DLD1 (cell line): ENCODE measurements around the gene SKIC3.

Source experiments
- in situ Hi-C: cut with HindIII; loops from 2 replicates; pipeline ENCODE4 v1.10.0; 2017; ENCODE audit warnings: low sequenced_read_pairs

The SKIC3 gene

DNA sequence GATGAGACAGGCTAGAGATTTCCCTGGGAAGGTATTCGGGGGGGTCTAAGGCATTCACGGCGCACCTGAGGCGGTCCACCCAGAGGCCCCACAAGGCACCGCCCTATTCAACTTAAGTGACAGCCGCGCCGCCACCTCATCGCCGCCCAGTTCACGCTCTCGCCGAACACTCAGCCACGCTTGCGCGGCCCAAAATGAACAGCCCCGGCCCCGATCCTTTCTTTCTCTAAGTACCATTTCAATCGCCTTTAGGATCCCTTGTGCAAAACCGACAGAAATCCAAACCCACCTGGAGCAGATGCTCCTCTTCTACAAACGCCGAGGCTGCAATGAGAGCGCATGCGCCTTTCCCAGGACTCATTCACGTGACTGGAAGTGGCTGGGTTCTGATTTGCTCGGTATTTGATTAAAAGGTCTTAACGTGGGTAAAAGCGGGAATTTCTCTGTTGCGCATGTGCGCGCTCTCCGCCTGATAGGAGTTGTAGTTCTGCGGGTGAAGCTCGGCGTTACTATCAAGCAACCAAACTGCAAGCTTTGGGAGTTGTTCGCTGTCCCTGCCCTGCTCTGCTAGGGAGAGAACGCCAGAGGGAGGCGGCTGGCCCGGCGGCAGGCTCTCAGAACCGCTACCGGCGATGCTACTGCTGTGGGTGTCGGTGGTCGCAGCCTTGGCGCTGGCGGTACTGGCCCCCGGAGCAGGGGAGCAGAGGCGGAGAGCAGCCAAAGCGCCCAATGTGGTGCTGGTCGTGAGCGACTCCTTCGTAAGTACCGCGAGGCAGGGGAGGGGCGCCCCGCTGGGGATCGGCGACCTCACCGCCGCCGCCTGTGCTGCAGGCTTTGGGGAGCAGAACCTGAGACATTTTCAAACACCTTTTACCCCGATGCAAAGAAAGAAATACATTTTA lies at the start of gene SKIC3, which contains the start of gene ARSK:
TSS of gene SKIC3 (minus strand) at position 331 of the 902 bp plus-strand sequence. CDS start 7,827 bp downstream, outside the sequence.
TSS of gene ARSK (plus strand) at position 455 of the 902 bp plus-strand sequence. CDS start at position 633, 178 bp downstream.
- in situ Hi-C loops: no loop called here

DNA sequence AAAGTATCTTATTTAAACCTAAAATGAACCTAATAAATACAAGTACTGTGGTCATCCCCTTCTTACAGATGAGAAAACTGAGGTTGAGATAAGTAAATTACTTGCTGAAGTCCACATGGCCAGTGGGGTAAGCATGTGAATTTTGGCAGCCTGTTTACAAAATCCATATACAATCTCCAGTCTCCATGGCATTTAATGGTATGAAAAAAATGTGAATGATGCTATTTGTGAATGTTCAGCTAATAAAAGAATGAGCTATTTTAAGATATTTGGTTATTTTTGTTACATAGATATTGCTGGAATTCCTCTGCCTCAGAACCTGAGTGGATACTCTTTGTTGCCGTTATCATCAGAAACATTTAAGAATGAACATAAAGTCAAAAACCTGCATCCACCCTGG lies 45.8 kb upstream of the SKIC3 start:
- in situ Hi-C loops: no loop called here

DNA sequence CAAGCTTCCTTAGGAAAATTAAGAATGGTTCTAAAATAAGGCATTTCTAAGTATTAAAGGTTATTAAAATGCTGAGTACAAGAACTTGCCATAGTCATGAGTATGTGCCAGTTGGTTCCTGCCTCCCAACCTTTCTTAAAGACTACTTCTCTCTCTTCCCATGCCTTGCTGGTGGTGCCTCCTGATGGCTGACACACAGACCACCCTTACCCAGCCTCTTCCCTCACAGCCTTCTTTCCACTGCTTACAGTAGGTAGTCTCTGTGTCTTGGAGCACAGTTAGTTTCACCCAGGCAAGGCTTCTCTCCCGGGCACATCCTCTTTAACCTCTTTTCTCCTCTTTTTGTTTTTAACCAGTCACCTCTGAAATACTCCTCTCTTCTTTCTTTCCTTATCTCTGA lies 44.5 kb upstream of the SKIC3 start:
- in situ Hi-C loops: no loop called here

DNA sequence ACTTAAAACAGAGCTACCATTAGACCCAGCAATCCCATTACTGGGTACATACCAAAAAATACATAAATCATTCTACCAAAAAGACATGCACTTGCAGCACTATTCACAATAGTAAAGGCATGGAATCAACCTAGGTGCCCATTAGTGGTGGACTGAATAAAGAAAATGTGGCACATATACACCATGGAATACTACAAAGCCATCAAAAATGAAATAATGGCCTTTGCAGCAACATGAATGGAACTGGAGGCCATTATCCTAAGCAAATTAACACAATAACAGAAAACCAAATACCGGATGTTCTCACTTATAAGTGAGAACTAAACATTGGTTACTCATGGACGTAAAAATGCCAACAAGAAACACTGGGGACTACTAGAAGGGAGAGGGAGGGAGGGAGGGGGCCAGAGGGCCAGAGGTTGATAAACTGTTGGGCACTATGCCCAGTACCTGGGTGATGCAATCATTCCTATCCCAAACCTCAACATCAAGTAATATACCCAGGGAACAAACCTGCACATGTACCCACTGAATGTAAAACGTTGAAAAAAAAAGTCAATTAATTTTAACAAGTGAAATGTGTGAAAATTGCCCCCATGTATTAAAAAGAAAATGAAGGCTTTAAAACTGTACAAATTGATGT lies 40.6 kb upstream of the SKIC3 start:
- in situ Hi-C loops: no loop called here

DNA sequence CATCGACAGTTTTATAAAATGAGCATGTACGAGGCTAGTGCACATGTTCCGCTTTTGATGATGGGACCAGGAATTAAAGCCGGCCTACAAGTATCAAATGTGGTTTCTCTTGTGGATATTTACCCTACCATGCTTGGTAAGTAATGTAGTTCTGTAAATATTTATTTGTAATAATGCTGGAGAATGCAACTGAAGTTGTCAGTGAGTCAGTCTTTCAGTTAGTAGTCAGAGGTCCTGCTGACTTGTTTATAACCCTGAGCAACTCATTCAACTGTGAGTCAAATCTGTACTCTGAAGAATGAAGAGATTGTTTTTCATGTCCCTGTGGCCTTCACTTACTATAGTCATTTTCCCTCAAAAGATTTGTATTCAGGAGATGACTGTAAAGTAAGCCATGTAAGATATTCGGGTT lies 36.7 kb upstream of the SKIC3 start:
- in situ Hi-C loops: no loop called here

DNA sequence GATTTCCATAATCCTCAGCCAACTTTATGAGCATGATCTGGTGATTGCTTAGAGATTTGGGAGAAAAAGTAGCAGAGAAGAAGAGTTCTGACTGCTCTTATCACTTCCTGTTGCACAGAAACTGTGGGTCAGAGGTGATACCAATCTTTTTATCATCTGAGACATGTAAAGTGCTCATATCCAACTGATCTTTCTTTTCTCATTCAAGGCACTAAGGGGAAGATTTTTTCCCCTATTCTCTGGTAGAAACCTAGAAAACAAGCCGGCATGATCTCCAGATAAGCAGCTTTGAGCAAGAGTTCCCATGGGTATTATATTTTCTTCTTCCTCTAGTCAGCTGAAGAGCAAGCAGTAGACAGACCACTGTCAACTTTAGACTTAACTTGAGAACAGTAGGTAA lies 36.1 kb upstream of the SKIC3 start:
- in situ Hi-C loops: no loop called here

DNA sequence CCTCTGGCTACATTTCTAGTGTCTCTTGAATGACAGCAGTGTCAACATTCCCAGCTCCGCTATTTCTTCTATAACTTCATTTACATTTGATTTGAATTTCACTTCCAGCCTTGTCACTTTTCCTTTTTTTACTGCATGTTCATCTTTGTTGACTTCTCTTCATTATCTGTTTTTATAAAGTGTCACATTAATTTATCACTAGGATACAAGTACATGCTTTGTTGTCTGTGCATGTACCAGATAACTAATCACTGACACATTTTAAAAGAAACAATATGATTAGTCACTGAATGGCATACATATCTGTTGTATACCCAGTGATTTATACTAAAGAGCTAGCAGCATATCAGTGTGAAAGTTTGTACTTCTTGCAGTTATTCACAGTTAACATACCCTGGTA lies 29.2 kb upstream of the SKIC3 start:
- in situ Hi-C loops: no loop called here

DNA sequence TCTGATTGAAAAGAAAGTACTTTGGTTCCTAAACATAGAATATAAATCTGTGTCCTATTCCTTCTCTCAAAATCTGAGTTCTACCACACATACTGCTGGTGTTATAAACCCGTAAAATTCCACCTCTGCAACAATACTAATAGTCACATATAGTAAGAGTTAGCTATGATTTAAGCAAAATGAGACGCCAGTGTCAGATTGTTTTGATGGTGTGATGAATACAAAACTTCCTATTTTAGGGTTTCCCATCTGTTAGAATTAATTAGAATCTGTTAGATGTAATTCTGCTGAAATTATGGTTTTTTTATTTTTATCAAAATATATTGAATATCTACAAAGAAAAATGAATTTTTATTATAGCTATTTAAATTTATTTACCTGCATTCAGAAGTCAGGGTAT lies 26.8 kb upstream of the SKIC3 start:
- in situ Hi-C loops: no loop called here

DNA sequence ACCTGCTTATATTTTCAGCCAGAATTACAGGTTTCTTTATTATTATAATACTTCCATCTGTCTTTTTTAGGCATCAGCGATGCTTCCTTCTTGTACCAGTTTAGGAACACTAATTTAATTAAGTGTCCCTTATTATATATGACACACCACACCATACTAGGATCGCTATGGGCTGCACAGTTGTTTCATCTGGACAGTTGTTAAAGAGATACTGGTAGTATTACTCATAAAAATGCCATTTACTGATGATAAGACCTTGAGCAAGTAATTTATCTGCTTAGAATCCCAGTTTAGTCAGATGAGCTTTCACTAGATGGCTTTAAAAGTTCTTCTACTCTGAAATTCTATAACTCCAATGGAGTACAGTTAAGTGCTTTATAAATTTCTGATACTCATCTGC lies 17.2 kb upstream of the SKIC3 start:
- in situ Hi-C loops: no loop called here

DNA sequence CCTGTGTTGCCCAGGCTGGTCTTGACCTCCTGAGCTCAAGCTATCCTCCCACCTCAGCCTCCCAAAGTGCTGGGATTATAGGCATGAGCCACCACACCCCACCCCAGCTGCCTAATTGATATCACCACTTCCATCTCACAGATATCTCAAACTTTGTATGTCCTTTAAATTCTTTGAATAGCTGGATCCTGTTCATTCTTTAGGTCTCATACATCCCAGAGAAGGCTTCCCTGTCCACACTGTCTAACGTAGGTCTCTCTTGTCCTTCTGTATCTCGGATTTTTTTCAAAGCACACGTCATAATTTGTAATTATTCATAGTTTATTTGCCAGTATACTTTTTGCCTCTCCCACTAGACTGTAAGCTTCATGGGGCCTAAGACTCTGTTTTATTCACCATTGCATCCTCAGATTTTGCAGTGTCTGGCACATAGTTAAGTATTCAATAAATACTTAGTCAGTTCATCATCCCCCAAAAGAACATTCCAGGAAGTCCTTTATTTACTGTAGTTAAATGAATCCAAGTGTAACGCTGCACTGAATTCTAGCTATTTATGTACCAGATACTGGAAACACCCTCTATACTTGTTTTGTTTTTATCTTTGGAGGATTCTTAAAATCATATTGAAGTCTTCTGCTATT lies 10.6 kb upstream of the SKIC3 start:
- in situ Hi-C loops: no loop called here

DNA sequence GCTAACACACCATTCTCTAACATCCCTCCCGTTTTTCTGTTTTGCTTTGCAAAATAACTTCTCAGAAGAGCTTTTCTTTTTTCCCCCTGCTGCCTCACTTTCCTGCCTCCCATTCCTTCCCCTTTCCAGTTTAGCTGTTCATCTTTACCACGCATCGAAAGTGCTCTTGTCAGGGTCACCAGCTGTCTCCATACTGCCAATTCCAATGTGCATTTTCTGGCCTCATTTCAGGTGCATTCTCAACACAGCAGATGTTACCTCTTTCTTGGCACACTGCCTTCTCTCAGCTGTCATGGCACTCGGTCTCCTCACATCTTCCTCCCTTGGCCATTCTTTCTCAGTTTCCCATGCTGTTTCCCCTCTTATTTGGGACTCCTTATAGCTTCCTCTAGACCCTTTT lies 9.7 kb upstream of the SKIC3 start:
- in situ Hi-C loops: no loop called here

DNA sequence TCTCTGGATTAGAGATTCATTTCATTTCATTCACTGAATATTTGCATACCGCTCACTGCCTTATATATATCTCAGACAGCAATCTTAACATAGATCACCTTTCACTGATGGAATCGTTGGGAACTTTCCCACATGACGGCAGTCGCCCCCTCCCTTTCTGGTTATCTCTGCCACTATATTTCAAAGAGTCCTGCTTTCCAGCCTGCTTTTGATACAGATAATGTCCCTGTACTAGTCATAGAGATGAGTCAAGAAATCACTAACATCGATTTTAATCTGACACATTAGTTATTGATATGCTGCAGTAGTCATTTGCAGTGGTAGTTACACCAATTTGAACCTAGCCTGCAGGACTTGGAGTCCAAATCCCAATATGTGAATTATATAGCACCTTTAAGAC lies 8.6 kb upstream of the SKIC3 start:
- in situ Hi-C loops: no loop called here

DNA sequence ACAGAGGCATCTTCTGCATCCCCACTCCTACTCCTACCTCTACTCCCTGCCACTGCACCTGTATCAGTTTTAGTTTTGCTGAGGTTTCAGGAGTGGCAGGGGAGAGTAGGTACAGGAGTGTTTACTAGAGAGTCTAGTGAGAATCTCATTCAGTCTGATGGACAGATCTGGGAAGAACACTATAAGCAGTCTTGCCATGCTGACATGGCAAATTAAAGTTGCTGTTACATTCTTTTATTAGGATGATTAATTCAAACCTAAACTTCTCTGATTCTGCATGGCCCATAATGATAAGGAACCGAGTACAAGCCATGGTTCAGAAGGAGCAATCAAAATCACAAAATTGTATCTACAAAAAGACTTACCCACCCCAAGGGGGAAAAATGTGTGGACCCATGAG lies 7.5 kb upstream of the SKIC3 start:
- in situ Hi-C loops: no loop called here

DNA sequence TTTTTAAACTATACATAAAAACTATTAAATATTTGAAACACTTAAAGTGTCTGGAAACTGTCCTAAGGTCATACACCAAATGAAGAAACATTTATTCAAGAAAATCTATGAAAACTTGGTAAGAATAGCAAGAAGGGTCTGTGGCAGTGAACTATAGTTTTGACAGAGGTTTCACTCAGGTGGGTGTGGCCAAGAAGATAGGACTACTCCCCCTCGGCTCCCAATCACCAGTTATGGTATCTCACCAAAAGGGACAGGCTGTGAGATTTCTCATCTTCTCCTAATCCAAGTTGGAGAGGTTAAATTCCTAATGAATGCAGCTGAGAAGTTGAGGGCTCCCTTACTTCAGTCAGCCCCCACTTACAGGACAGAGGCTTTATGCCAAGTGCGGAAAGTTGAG lies 3.1 kb upstream of the SKIC3 start:
- in situ Hi-C loops: no loop called here

DNA sequence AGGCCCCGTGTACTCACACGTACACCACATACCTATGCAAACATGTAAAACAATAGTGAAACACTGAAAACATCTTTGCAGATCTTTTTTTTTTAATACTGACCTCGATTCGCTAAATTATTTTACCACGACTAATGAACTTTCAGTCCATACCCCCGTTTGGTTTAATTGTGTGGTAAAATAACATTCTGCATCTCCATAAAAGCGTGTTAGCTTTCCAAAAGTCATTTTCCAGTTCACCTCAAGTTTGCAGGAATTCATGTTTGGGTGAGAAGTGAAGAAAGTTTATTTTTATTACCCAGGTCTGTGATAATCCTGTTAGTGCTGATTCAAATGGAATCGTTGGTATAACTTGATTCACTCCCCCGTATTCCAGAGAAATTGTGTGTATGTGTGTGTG lies 776 bp upstream of the SKIC3 start:
- in situ Hi-C loops: no loop called here

DNA sequence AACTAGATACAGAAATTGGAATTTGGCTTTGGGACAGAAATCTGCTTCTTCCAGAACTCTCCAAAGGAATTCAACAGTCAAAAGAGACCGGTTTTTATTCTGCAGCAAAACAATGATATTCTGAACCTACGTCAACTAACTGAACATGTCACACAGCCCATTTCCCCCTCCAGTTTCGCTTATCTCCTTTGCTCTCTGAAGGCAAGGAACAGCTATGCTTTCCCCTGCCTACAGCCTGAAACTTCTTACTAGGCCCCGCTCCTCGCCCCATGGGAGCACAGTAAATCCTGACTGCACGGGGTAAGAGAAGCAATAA lies 488 bp downstream of the SKIC3 start:
- in situ Hi-C loops: no loop called here

DNA sequence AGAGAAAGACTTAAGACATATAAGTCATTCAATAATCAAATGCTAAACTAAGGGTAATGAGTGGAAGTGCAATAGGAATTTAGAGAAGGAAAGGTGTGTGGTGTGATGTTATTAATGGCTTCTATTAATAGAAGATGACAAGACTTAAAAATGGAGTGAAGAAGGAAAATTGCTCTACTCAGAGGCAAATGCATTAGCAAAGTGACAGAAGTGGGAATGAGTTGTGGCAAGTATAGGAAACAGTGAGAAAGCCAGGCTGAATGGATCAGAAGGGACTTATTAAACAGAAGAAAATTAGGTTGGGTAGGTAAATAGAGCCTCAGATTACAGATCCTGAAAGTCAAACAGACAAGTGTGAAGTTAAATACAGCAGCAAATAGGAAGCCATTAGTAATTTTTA lies 5.7 kb downstream of the SKIC3 start:
- in situ Hi-C loops: no loop called here

DNA sequence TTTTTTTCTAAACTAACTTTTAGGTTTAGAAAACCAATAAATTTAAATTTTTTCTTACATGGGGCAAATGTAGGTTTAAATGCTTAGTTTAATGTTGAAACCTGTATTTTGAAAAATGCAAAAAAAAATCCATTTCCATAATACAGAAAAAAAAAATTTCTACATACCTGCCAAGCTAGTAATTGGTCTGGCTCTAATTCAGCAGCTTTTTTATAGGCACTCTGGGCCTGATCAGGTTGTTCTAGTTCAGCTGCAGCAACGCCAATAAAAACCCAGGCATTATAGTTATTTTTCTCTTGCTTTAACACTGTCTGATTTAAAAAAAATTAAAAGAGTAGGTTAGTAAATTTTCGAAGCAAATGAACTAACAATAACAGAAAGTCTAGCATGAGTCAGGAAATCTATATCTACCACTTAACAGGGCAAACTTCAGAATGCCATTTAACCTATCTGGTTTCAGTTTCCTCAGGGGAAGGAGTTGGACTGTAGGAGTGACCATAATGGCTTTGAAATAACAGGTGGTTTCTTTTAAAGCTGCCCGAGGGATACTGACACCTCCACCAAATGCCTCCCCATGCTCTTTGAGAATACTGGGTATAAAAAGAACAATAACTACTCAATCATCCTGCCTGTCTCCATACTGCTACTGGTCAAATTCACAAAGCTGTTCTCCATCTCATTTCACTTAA lies 11.6 kb downstream of the SKIC3 start:
- in situ Hi-C loops: no loop called here

DNA sequence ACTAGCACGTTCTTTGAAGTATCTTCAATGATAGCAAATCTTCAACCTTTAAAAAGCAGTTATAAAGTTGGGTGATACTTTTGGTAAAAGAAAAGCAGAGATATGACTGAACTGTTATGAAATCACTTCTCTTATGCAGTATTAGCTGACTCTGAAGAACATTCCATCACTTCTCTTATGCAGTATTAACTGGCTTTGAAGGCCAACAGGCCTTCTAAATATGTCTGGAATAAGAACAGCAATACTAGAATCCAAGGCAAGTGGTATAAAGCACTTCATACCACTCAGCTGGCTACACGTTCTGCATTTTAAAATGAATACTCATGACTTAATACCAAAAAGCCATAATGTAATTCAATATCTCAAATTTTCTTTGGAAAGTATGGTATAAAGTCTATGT lies 17.3 kb downstream of the SKIC3 start:
- in situ Hi-C loops: no loop called here

DNA sequence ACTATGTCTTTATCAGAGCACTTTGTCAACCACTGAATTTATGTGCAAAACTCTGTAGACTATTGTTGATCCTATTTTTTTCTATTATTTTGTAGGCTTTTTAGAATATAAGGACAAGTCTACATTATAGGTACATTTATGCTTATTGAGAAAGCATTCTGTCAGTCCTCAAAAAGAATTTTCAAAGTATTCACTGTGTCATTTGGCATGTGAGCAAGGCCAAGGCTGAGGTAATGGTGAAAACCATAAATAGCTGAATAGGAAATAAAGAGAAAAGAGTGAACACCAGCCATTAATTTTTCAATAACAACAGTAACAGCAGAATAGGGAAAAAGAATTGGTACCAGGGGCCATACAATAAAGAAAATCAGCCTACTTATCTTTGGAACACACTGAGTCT lies 21.0 kb downstream of the SKIC3 start:
- in situ Hi-C loops: no loop called here

DNA sequence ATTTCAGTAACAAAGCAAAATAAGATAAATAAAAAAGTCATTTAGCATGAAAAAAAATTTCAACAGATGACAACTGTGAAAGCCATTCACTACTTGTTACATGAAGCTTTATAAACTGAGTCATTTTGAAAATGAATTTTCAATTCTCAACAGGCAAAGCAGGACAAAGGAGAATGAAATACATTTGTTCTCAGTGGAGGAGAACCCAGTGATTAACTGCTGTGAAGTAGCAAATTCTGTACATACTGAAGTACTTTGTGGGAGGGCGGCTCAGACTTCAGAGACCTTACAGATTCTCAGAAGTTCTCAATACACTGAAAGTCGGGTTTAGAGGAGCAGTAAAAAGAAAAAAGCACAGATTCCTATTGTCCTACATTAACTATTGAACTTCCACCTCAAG lies 21.7 kb downstream of the SKIC3 start:
- in situ Hi-C loops: no loop called here
